Measurements from ENCODE around the gene SLCO1B3.

DNA sequence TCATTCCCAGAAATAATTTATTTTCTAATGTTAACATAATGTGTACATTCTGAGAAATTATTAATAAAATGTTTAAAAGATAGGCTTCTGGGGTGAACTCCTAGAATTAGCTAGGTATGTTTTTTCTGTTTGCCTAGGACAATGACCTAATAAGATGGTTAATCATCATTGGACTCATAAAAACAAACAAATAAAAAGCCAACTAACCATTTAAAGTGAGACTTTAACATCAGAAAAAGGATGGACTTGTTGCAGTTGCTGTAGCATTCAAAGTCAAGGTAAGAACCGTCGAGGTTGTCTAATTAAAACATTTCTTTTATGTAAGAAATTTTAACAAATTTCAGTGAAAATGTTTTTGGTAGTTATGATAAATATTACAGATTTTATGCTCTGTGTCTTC, at the start of gene SLCO1B3:
- TF ChIP-seq GATA2 (IDR thresholded peaks at IDR 0.05; ENCODE audit: low read depth, low read length) (no peak), GATA3 (IDR thresholded peaks at IDR 0.05; ENCODE audit: low read depth, low read length) (no peak)

All from SH-SY5Y (cell line).